ENCODE measurements around the gene SORCS2. TPM values are rescaled to one million over a fixed set of nuclear protein-coding genes. Genes with fewer than 3 reads are reported as not detected.

Gene SORCS2
- total RNA-seq, 1 experiment from 2014 or later, result 4.1 TPM

DNA sequence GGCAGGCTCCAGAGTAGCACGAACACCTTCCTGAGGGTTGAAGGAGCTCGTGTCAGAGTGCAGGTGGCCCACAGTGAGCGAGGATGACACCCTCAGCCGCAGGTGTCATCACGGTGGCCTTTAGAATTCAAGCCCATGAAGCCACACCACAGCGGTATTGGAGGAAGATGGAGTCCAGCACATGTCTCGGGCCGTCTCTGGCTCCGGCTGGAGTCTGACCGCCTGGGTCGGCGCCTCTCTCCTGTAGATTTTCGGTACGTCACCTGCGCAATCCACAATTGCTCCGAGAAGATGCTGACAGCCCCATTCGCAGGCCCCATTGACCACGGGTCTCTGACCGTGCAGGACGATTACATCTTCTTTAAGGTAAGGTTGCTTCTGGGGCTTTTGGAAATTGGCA is 471.8 kb downstream of the SORCS2 start:
- no peak overlapping the region for H3K9ac ChIP-seq (ENCODE audit: low read length)
- intact Hi-C loops (cut with micrococcal nuclease), result no loop called here
- H3K27ac ChIP-seq (ENCODE audit: low read length), result no peak overlapping the region
- no TSS peak for BruUV-seq (replicated peaks)
- H3K36me3 ChIP-seq (ENCODE audit: low read depth, low read length), result no peaks in the 10 kb centered on the region
- no peak overlapping the region for H3K4me3 ChIP-seq (ENCODE audit: low read length)
- no peaks in the 10 kb centered on the region for H4K20me1 ChIP-seq (ENCODE audit: low read length)
- H3K79me2 ChIP-seq (ENCODE audit: low read length), result no peaks in the 10 kb centered on the region
- ATAC-seq (no peak), DNase-seq (no peak)
- ChIA-PET CTCF (no interaction called here), POLR2A (ENCODE audit: unreplicated experiment) (no interaction called here)
- H3K9me2 ChIP-seq (replicated peaks; ENCODE audit: low read length), result no peaks in the 10 kb centered on the region
- TF ChIP-seq EZH2phosphoT487 (IDR thresholded peaks at IDR 0.05; ENCODE audit: borderline replicate concordance, low read length), result no peak
- TF ChIP-seq, protein P1, sequence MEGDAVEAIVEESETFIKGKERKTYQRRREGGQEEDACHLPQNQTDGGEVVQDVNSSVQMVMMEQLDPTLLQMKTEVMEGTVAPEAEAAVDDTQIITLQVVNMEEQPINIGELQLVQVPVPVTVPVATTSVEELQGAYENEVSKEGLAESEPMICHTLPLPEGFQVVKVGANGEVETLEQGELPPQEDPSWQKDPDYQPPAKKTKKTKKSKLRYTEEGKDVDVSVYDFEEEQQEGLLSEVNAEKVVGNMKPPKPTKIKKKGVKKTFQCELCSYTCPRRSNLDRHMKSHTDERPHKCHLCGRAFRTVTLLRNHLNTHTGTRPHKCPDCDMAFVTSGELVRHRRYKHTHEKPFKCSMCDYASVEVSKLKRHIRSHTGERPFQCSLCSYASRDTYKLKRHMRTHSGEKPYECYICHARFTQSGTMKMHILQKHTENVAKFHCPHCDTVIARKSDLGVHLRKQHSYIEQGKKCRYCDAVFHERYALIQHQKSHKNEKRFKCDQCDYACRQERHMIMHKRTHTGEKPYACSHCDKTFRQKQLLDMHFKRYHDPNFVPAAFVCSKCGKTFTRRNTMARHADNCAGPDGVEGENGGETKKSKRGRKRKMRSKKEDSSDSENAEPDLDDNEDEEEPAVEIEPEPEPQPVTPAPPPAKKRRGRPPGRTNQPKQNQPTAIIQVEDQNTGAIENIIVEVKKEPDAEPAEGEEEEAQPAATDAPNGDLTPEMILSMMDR (conservative IDR thresholded peaks at IDR 0.05; ENCODE audit: low read depth, low read length), result no peak
- no peak for TF ChIP-seq EZH2 (IDR thresholded peaks at IDR 0.05; ENCODE audit: low read length, unreplicated experiment)
- H2AFZ ChIP-seq (ENCODE audit: low read length), result no peak overlapping the region
- no peaks in the 10 kb centered on the region for H3K9me3 ChIP-seq (ENCODE audit: low read length)
- H3F3A ChIP-seq (ENCODE audit: low read length, unreplicated experiment), result no peaks in the 10 kb centered on the region
- H3K27me3 ChIP-seq (ENCODE audit: low read length), result no peaks in the 10 kb centered on the region
- no peak overlapping the region for H3K4me2 ChIP-seq (ENCODE audit: low read length)
- no peaks in the 10 kb centered on the region for H3K4me1 ChIP-seq (ENCODE audit: insufficient read depth, low read length)

DNA sequence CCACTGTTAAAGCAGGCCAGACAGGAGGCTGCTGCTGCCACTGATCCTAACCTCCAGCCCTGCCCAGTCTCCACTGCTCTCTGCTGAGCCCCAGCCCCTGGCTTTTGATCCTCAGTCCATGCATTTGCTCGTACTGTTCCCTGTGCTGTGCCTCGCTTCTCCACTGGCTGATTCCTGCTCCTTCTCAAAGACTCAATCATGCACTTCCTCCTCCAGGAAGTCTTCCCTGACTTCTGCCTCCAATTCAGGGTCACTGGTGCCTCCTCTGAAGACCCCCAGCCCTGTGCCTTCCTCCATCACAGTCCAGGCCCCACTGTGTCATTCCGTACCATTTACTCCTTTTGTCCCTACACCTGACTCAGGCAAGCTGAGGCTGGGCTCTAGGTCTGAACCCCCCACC is 473.0 kb downstream of the SORCS2 start:
- H3K79me2 ChIP-seq (ENCODE audit: low read length), result no peaks in the 10 kb centered on the region
- H2AFZ ChIP-seq (ENCODE audit: low read length), result no peak overlapping the region
- ATAC-seq (no peak), DNase-seq (no peak)
- H3F3A ChIP-seq (ENCODE audit: low read length, unreplicated experiment), result no peaks in the 10 kb centered on the region
- H3K9me3 ChIP-seq (ENCODE audit: low read length), result no peaks in the 10 kb centered on the region
- no peaks in the 10 kb centered on the region for H3K4me1 ChIP-seq (ENCODE audit: insufficient read depth, low read length)
- TF ChIP-seq EZH2 (IDR thresholded peaks at IDR 0.05; ENCODE audit: low read length, unreplicated experiment), result no peak
- TF ChIP-seq, protein P1 (conservative IDR thresholded peaks at IDR 0.05; ENCODE audit: low read depth, low read length), result no peak
- no peak for TF ChIP-seq EZH2phosphoT487 (IDR thresholded peaks at IDR 0.05; ENCODE audit: borderline replicate concordance, low read length)
- no peak overlapping the region for H3K27ac ChIP-seq (ENCODE audit: low read length)
- intact Hi-C loops (cut with micrococcal nuclease), result no loop called here
- POLR2A ChIA-PET (ENCODE audit: unreplicated experiment), result no interaction called here
- no peaks in the 10 kb centered on the region for H3K9me2 ChIP-seq (replicated peaks; ENCODE audit: low read length)
- H4K20me1 ChIP-seq (ENCODE audit: low read length), result no peaks in the 10 kb centered on the region
- CTCF ChIA-PET, result no interaction called here
- H3K27me3 ChIP-seq (ENCODE audit: low read length), result no peaks in the 10 kb centered on the region
- H3K4me2 ChIP-seq (ENCODE audit: low read length), result no peak overlapping the region
- no peak overlapping the region for H3K9ac ChIP-seq (ENCODE audit: low read length)
- BruUV-seq (replicated peaks), result no TSS peak
- no peaks in the 10 kb centered on the region for H3K36me3 ChIP-seq (ENCODE audit: low read depth, low read length)
- H3K4me3 ChIP-seq (ENCODE audit: low read length), result no peak overlapping the region

DNA sequence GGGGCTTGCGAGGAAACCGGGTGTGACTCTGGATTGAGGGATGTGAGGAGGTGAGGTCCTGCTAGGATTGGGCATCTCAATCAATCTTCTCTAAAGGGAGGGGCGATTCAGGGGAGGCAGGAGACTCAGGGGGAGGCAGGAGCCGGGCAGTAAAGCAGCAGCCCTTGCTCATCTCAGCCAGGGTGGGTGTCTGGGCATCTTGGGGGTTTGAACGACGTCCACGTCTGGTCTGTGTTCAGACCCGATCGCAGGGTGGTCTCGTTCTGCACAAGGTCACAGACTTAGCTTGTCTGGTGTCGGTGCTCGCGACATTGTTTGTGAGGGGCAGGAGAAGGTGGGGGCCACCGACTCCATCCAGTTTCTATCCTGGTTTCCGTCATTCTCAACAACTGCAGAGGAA is 473.7 kb downstream of the SORCS2 start:
- H2AFZ ChIP-seq (ENCODE audit: low read length), result no peak overlapping the region
- H3K36me3 ChIP-seq (ENCODE audit: low read depth, low read length), result no peaks in the 10 kb centered on the region
- ATAC-seq (no peak), DNase-seq (no peak)
- intact Hi-C loops (cut with micrococcal nuclease), result no loop called here
- ChIA-PET CTCF (no interaction called here), POLR2A (ENCODE audit: unreplicated experiment) (no interaction called here)
- no peaks in the 10 kb centered on the region for H3K27me3 ChIP-seq (ENCODE audit: low read length)
- no peaks in the 10 kb centered on the region for H3F3A ChIP-seq (ENCODE audit: low read length, unreplicated experiment)
- H3K79me2 ChIP-seq (ENCODE audit: low read length), result no peaks in the 10 kb centered on the region
- H3K4me2 ChIP-seq (ENCODE audit: low read length), result no peak overlapping the region
- no TSS peak for BruUV-seq (replicated peaks)
- no peaks in the 10 kb centered on the region for H3K9me3 ChIP-seq (ENCODE audit: low read length)
- H3K4me1 ChIP-seq (ENCODE audit: insufficient read depth, low read length), result no peaks in the 10 kb centered on the region
- no peak overlapping the region for H3K27ac ChIP-seq (ENCODE audit: low read length)
- TF ChIP-seq, protein P1 (conservative IDR thresholded peaks at IDR 0.05; ENCODE audit: low read depth, low read length), result no peak
- TF ChIP-seq EZH2phosphoT487 (IDR thresholded peaks at IDR 0.05; ENCODE audit: borderline replicate concordance, low read length) (no peak), EZH2 (IDR thresholded peaks at IDR 0.05; ENCODE audit: low read length, unreplicated experiment) (no peak)
- H3K4me3 ChIP-seq (ENCODE audit: low read length), result no peak overlapping the region
- no peak overlapping the region for H3K9ac ChIP-seq (ENCODE audit: low read length)
- no peaks in the 10 kb centered on the region for H3K9me2 ChIP-seq (replicated peaks; ENCODE audit: low read length)
- H4K20me1 ChIP-seq (ENCODE audit: low read length), result no peaks in the 10 kb centered on the region

Data from PC-3 (cell line).